ENCODE results near the gene PTCD1. TPM values are rescaled to one million over a fixed set of nuclear protein-coding genes. Genes with fewer than 3 reads are reported as not detected.

Gene PTCD1
- total RNA-seq, 1 donor from 2014 or later, result 10.5 TPM

DNA sequence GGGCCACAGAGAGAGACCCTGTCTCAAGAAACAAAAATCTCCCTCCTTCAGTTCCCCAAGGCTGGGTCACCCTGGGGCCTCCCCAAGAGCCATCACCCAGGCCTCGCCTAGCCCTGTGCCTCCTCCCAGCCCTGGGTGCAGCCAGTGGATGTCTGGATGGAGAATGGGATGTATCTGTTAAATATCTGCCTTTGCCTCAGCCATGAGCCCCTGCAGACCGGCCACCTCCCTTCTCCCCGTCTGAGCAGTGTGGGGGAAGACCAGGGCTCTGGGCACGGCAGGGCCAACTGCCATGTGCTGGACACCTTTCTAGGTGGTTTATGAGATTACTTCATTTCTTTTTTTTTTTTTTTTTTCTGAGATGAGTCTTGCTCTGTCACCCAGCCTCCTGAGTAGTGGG, 54.1 kb downstream of the PTCD1 start:
- Histone ChIP-seq H3K27me3 (no peaks in the 10 kb centered on the region), H3K4me1 (no peaks in the 10 kb centered on the region), H3F3A (ENCODE audit: low read depth) (no peaks in the 10 kb centered on the region), H3K4me3 (no peak overlapping the region), H3K79me2 (ENCODE audit: low read depth) (no peaks in the 10 kb centered on the region), H4K20me1 (ENCODE audit: low read depth) (no peaks in the 10 kb centered on the region), H3K9me3 (ENCODE audit: low read depth) (no peaks in the 10 kb centered on the region), H2AFZ (replicated peaks) (no peak overlapping the region), H3K4me2 (no peak overlapping the region), H3K9ac (no peak overlapping the region), H3K36me3 (no peaks in the 10 kb centered on the region), H3K27ac (no peak overlapping the region)
- no peak overlapping the region for H3K4me3 Mint-ChIP-seq
- DNase-seq (ENCODE audit: low spot score), result no peak
- H3K9me3 Mint-ChIP-seq, result no peaks in the 10 kb centered on the region
- no peak overlapping the region for H3K27ac Mint-ChIP-seq
- H3K27me3 Mint-ChIP-seq (ENCODE audit: insufficient read depth, low read depth), result no peaks in the 10 kb centered on the region
- H3K4me1 Mint-ChIP-seq, result peaks cover 3% of the 10 kb centered on the region
- TF ChIP-seq EZH2phosphoT487 (IDR thresholded peaks at IDR 0.05) (no peak), CTCF (IDR thresholded peaks at IDR 0.05) (no peak), EZH2 (IDR thresholded peaks at IDR 0.05) (no peak)
- no peaks in the 10 kb centered on the region for H3K36me3 Mint-ChIP-seq

DNA sequence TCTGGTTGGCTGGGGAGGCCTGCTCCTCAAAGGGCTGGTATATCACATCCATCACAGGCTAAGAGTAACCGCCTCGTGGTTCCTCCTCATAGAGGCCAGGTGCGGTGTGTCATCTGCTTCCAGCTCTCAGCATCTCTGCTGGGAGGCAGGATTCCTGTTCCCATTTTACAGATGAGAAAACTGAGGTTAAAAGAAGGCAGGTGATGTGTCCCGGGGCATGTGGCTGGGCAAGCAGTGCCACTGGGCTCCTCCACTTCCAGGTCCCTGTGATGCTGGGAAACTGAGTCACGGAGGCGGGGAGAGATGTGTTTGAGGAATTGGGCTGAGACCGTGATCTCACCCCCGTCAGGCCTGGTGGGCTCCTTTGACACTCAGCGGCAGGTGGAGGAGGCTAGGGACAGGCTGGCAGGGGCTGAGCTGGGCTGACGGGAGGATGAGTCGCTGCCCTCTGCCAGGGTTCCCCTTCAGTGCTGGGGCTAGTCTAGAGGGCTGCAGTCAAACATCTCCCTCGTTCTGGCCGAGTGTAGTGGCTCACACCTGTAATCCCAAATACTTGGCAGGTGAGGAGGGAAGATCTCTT, 54.7 kb downstream of the PTCD1 start:
- Mint-ChIP-seq H3K4me1 (peaks cover 3% of the 10 kb centered on the region), H3K36me3 (peaks cover 2% of the 10 kb centered on the region), H3K9me3 (no peaks in the 10 kb centered on the region), H3K27ac (no peak overlapping the region), H3K4me3 (no peak overlapping the region), H3K27me3 (ENCODE audit: insufficient read depth, low read depth) (no peaks in the 10 kb centered on the region)
- TF ChIP-seq CTCF (IDR thresholded peaks at IDR 0.05), result no peak
- TF ChIP-seq EZH2phosphoT487 (IDR thresholded peaks at IDR 0.05), result no peak
- TF ChIP-seq EZH2 (IDR thresholded peaks at IDR 0.05), result no peak
- no peak overlapping the region for H3K9ac ChIP-seq
- H3K4me1 ChIP-seq, result no peaks in the 10 kb centered on the region
- no peak overlapping the region for H3K4me3 ChIP-seq
- H3K79me2 ChIP-seq (ENCODE audit: low read depth), result no peaks in the 10 kb centered on the region
- no peaks in the 10 kb centered on the region for H3K27me3 ChIP-seq
- H3K4me2 ChIP-seq, result no peak overlapping the region
- H2AFZ ChIP-seq (replicated peaks), result no peak overlapping the region
- no peak overlapping the region for H3K27ac ChIP-seq
- no peaks in the 10 kb centered on the region for H3K36me3 ChIP-seq
- H3K9me3 ChIP-seq (ENCODE audit: low read depth), result no peaks in the 10 kb centered on the region
- DNase-seq (ENCODE audit: low spot score), result no peak
- H3F3A ChIP-seq (ENCODE audit: low read depth), result no peaks in the 10 kb centered on the region
- H4K20me1 ChIP-seq (ENCODE audit: low read depth), result no peaks in the 10 kb centered on the region

GRCh38 chr7:99383203-99383602, 55.4 kb downstream of the PTCD1 start:
- Mint-ChIP-seq H3K4me1 (peaks cover 3% of the 10 kb centered on the region), H3K36me3 (peaks cover 2% of the 10 kb centered on the region), H3K4me3 (no peak overlapping the region), H3K27ac (peak overlapping the region; percentile 69), H3K9me3 (no peaks in the 10 kb centered on the region), H3K27me3 (ENCODE audit: insufficient read depth, low read depth) (no peaks in the 10 kb centered on the region)
- TF ChIP-seq EZH2 (IDR thresholded peaks at IDR 0.05) (no peak), EZH2phosphoT487 (IDR thresholded peaks at IDR 0.05) (no peak), CTCF (IDR thresholded peaks at IDR 0.05) (no peak)
- no peaks in the 10 kb centered on the region for H3K4me1 ChIP-seq
- H3K27me3 ChIP-seq, result no peaks in the 10 kb centered on the region
- no peak overlapping the region for H3K4me3 ChIP-seq
- H3K36me3 ChIP-seq, result no peaks in the 10 kb centered on the region
- H3K9ac ChIP-seq, result no peak overlapping the region
- H4K20me1 ChIP-seq (ENCODE audit: low read depth), result no peaks in the 10 kb centered on the region
- no peaks in the 10 kb centered on the region for H3F3A ChIP-seq (ENCODE audit: low read depth)
- no peak overlapping the region for H3K4me2 ChIP-seq
- H3K27ac ChIP-seq, result no peak overlapping the region
- H3K79me2 ChIP-seq (ENCODE audit: low read depth), result no peaks in the 10 kb centered on the region
- no peak overlapping the region for H2AFZ ChIP-seq (replicated peaks)
- no peak for DNase-seq (ENCODE audit: low spot score)
- no peaks in the 10 kb centered on the region for H3K9me3 ChIP-seq (ENCODE audit: low read depth)
